NCI-H226 (cell line): Measurements from ENCODE around the gene FAM124A.

Experiments
- DNase-seq: peaks from one replicate; pipeline ENCODE4 v3.0.0-alpha.2; 2015

The FAM124A gene

DNA sequence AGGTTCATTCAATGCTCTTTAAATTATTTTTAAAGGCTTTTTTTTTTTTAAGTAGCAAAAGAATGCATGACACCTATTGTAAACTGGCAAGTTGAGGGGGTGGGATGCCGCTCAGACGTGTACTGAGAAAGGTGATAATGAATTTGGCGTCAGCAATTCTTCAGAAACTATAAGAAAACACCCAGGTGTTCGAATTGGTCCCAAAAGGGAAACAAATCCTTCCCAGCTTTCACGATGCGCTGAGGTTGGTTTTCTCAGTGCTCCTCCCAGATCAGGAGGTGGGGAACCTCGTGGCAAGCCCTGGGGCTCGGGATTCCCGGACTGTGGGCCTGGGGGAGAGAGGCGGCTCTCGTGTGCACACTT, 543 bp upstream of the FAM124A start:
- no peak for DNase-seq

DNA sequence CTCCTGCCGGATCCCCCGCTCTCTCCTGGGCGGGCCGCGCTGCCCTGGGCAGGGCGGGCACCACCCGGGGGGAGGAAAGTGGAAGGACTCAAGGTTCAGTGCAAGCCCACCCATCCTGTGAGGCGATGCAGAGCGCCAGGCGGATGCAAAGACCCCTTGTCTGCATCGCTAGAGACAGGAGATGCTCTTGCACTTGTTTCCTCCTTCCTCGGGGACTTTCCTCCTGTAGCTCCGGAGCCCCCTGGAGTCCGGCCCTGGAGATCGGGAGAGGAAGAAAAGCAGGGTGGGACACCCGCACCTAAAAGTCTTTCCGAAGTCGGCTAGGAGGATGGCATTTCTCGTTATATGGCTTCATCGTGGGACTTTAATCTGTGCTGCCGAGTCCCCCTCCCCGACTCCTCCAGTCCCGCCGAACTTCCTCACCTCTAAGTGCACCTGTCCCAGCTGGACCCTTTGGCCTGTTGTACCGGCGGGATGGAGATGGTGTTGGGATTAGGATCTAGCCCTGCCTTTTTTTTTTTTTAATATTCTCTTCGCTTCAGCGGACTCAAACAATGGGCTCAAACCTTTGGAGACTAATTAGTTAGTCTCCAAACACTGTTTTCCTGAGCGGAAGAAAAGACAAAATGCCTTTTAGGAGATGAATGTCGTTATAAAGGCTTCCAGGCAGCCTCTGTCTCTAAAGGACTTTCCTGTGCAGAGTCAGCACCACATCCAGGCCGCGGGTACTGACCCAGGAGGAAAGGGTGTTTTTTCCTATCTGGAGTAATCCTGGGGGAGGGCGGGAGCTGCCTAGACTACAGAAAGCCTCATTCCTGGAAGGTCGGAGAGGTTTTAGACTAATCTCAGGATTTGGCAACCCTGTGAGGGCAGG, 725 bp downstream of the FAM124A start:
- DNase-seq, result no peak

DNA sequence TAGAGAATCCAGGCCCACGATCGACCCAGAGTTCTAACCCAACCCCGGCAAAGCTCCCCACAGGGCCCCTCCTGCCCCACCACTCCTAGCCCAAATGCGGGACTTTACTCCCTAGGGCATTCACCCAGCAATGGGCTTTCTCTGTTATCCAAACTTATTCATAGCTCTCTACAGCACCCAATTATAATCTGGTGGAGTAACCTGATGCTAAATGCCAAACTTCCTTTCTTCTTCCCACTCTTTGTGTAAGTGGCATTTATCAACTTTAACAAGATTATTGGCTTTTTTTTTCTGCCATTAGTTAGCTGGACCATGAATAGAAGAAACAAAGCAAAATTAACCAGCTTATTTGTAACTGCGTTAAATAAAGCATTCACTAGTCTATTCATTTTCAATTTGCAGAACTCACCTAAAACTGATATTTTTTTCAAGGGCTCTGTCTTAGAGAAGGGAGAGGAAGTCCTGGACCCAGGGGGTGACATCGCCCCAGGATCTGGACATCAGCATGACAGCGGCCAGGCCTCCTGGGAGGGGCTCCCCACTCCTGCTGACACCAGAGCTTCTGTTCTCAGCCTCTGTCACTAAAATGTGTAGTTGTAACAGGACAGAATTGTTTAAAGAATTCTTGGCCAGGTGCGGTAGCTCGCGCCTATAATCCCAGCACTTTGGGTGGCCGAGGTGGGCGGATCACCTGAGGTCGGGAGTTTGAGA, 1.5 kb downstream of the FAM124A start:
- DNase-seq, result no peak

GRCh38 chr13:51225029-51225428, 2.8 kb downstream of the FAM124A start:
- no peak for DNase-seq

- no peak for DNase-seq
These were observed 5.2 kb downstream of the FAM124A start for GRCh38 chr13:51227404-51227803.

GRCh38 chr13:51229101-51229719, 7.0 kb downstream of the FAM124A start:
- no peak for DNase-seq

GRCh38 chr13:51229731-51230130, 7.5 kb downstream of the FAM124A start:
- DNase-seq, result no peak

GRCh38 chr13:51230477-51231105, 8.4 kb downstream of the FAM124A start:
- DNase-seq, result no peak

- no peak for DNase-seq
These were observed 9.3 kb downstream of the FAM124A start for GRCh38 chr13:51231456-51231855.

DNA sequence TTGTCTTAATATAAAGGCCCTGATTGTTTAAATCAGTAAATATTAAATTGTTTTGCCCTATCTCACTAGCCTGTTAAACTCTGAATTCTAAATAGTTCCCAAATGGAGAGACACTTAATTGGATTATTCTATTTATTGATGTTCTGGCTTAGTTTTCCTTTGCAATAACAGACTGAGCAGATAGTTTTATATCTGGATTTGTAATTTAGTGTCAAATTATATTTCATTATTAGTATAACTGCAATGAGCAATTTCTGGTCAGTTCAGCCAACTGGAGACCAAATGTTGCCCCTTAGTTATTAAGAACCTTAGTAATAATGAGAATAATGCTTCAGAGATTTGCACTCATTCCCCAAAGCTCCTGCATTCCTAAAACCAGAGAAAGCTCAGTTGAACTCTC, 10.1 kb downstream of the FAM124A start:
- DNase-seq, result no peak

DNA sequence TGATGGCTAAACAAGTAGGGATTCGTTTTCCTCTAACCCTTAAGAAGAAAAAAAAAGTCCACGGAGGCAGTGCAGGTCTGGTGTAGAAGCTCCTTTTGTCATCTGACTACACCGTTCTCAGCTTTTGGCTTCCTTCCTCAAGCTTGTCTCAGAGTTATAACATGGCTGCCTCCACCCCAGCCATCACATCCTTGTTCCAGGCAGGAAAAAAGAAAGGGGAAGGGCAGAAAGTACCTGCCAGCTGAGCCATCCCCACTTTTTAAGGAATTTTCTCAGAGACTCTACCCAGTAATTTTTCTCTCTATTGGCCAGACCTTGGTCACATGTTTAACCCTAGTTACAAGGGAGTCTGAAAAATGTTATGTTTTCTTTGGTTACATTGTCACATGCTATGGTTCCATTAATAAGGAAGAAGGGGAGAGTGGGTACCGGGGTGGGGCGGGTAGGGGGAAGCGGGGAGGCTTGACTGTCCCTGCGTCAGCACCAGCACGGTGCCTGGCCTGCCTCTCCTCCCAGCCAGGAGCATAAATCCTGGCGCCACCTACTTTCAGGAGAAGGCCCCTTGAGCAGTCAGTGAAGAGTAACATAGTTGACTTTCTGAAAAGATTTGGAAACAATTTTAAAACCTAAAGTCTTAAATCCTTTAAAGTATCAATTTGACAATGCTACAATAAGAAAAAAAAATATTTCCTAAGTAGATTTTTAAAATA, 11.1 kb downstream of the FAM124A start:
- DNase-seq, result no peak

DNA sequence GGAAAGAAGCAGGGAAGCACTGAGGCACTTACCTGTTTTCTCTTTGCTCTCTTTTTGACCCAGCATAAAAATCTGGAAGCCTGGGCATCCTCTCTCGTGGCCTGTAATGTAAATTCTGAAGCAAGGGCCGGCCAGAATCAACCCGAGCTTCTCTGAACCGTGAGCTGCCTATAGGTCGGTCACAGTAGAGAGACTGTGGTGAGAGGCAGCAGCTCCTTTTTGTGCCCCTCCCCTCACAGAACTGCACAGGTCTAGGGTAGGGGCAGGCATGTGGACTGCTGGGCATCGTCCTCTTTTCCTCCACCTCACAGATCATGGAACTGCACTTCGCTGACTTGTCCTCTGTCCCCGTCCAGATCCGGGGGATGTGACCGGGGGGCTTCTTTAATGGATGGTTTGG, 12.5 kb downstream of the FAM124A start:
- DNase-seq, result no peak

DNA sequence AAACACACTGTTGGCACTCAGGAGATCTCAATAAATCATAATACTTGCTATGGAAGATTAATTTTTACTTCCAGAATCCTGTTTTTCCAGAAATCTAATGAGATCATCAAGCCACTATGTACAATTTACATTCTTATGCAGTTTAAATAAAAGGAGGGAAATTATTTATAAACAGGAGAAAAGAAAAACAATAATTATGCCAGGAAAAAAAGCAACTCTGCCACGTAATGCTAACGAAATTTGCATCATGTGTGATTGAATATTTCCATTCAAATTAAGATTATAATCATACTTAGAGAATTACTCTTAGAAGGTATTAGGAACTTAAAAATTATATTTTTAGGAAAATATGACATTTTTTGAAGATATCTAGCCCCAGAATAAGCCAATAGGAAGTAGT, 13.0 kb downstream of the FAM124A start:
- DNase-seq, result no peak

DNA sequence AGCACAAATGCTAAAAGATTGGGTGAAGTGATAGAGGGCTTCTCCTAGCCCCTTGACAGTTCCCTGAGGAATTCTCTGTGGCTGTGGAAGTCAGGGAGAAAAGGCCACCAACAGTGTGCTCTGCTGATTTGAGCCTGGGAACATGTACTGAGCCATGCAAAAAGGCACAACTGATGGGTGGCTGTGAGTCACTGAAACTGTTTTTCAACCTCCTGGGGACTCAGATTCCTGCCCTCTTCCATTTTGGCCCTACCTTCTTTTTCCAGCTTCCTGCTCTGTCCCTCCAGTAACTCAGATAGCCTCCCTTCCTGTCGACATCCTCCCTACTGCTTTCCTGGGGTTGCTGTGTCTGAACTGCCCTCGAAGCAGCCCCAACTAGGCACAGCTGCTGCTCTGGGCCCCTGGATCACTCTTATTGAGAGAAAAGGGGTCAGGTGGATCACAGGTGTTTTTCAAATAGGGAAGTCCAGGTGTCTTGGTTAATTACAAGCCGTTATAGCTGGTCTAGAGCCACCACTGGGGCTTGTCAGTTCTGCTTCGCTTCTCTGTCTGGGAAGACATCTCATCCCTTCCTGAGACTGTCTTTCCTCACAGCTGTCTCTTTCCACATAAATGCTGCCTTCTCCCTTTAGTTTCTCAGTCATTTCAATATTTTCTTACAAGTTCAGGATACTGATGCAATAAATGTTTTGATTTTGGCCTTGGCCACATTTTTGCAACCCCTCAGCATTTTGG, 13.7 kb downstream of the FAM124A start:
- DNase-seq, result no peak

- DNase-seq, result no peak
These were observed 14.2 kb downstream of the FAM124A start for GRCh38 chr13:51236491-51236792.

- no peak for DNase-seq
These were observed 15.2 kb downstream of the FAM124A start for GRCh38 chr13:51237386-51237785.

GRCh38 chr13:51237887-51238286, 15.7 kb downstream of the FAM124A start:
- no peak for DNase-seq

GRCh38 chr13:51240178-51240577, 18.0 kb downstream of the FAM124A start:
- DNase-seq, result no peak

GRCh38 chr13:51240958-51241357, 18.8 kb downstream of the FAM124A start:
- DNase-seq, result no peak

DNA sequence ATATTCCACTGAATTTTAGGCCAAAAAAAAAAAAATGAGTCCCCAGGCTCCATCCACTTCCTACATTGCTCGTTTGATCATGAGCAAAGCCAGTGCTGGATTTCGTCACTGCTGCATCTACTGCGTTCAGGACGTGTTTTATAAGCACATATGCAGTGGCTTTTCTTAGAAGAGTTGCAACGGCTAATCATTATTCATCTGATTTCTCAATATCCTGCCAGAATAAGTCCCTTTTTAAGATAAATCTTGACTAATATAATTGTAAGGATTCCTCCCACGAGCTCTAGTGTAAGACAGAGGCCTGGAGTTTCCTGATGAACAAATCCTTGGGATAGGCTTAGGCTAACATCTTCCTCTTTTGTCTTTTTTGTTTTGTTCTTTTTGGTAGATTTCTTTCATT, 19.5 kb downstream of the FAM124A start:
- DNase-seq, result no peak

DNA sequence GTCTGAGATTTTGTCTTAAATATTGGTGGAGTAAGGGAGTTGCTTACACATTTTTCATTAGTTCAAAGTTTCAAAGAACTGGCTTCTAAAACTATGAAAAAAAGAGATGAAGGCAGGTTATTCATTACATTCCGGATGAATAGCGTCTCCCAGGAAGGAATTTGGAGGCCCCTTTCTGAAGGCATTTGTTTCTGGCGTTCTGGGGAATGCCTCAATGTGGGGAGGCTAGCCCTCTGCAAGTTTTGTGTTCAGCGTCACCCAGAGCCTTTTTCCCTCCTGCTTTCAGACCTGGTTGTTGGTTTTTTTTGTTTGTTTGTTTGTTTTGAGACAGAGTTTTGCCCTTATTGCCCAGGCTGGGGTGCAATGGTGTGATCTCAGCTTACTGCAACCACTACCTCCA, 21.0 kb downstream of the FAM124A start:
- no peak for DNase-seq

GRCh38 chr13:51243832-51244231, 21.6 kb downstream of the FAM124A start:
- no peak for DNase-seq
